Psoas muscle (tissue), 8 donors: ENCODE results near the gene PLEKHH2. TPM values are rescaled to one million over a fixed set of nuclear protein-coding genes. Genes with fewer than 3 reads are reported as not detected.
"Not testable (repeated sequence)": the region's sequence is repeated elsewhere in the genome, so short reads cannot be mapped to it uniquely, and the experiment has no call there.

ENCODE experiments used
- ATAC-seq, 4 donors: fragments of 200-7000 bp; cut with Tn5 transposase; one replicate each; pipeline ENCODE4 v1.9.1; 2020; ENCODE audit warnings: moderate library complexity in 3 of 4, mild to moderate bottlenecking in 2 of 4
- DNase-seq, 2 donors: peaks; one replicate each; pipeline ENCODE4 v3.0.0-alpha.2; 2020
- H3K27ac ChIP-seq: fragments of 200-600 bp; one replicate; pipeline ENCODE4 v1.8.0; 2022
- H3K27me3 ChIP-seq, 3 donors: fragments of 200-600 bp in 1 of 3; one replicate each; pipeline versions ENCODE4 v1.6.1 to v1.8.0; 2013 to 2022; ENCODE audit warnings: low read length in 2 of 3, mild to moderate bottlenecking in 2 of 3, moderate library complexity in 1 of 3; ENCODE audit not compliant: insufficient read depth in 3 of 3
- H3K36me3 ChIP-seq, 2 donors: fragments of 200-600 bp in 1 of 2; one replicate each; pipeline versions ENCODE4 v1.6.1 to v1.8.0; 2013 to 2022; ENCODE audit warnings: low read depth in 1 of 2, mild to moderate bottlenecking in 1 of 2, moderate library complexity in 1 of 2; ENCODE audit not compliant: insufficient read depth in 1 of 2
- H3K4me1 ChIP-seq: fragments of 200-600 bp; one replicate; pipeline ENCODE4 v1.8.0; 2022
- H3K4me3 ChIP-seq: fragments of 200-600 bp; one replicate; pipeline ENCODE4 v1.8.0; 2022; ENCODE audit warnings: mild to moderate bottlenecking
- H3K9me3 ChIP-seq: fragments of 200-600 bp; one replicate; pipeline ENCODE4 v1.8.0; 2022
- WGBS, 3 donors: extraction: QIAGEN DNeasy Blood & Tissue Kit; methylation state at CpG; one replicate each; pipeline versions ENCODE4 v1.1.6 to v1.1.7; 2013; 5-methylcytosine and 5-hydroxymethylcytosine counted together
- intact Hi-C, 2 donors: fragments of 100-400 bp; cut with DNase I; formaldehyde crosslinking; loops; one replicate each; pipeline versions ENCODE4 v1.11.0 to v1.14.2; 2022
- polyA plus RNA-seq, 3 donors: library from polyadenylated mRNA; stranded (reverse); fragments of 200-250 nt; gene quantifications; one replicate each; pipeline ENCODE4 v1.2.3, GENCODE V29; 2013
- total RNA-seq, 4 donors: library from RNA; stranded (reverse); fragmentation: NEBNext Ultra II Directional in 2 of 4; extraction: Animal tissue kit (Norgen Biotek cat#: 25700) in 2 of 4; gene quantifications; one replicate each; pipeline versions ENCODE4 v1.2.1 to v1.2.4, GENCODE V29; 2021 to 2023
- TF ChIP-seq, protein P1 (sequence below): fragments of 200-600 bp; IDR thresholded peaks from one replicate; pipeline ENCODE4 v1.8.0; 2022; ENCODE audit warnings: antibody characterized with exemption
- donor health status: healthy with polysubstance abuse.
- donor health status: DM: no; HTN: no; CAD: no; lungs with moderate emphysema.
- donor health status: Bipolar disorder and iron deficiency.
- donor health status: healthy.
- donor health status: DM: yes; HTN: yes; CAD: no.
- donor health status: DM: no; HTN: no; CAD: no.
- donor health status: DM: no; HTN: no; CAD: no.
- donor health status: DM: yes; HTN: yes; CAD: no.

PLEKHH2 gene
- total and polyA plus RNA-seq, 7 donors, result 0.14 to 2.2 (median 0.38) TPM

DNA sequence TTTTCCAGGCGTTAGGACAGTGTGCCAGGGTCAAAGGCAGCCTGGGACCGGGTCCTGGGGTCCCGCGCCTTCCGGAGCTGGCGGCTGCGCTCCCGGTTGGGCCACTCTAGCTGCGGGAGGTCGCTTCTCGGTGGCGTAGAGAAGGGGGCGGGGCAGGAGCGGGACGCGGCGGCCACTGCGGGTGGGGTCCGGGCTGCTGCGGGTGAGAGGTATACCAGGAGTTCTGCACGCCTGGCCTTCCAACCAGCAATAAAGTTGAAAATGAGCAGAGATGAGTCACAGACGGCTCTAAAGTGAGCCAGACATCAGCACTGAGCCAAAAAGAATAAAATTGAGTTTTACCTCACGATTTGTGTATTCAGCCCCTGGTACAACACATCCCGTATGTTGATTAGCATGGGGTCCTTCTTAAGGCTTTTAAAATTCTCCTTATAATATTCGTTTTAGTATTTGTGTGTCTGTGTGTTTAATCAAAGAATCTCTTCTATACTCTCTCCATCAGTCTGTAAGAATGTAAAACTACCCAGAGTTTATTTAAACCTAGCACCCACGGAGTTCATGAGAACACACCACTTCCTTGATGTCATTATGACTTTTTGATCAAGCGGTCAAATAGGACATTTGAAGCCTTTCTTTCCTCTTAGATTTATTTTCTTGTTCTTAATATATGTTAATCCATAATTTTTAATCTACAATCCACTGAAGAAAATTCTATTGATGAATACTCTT lies 39.4 kb downstream of the PLEKHH2 start, which contains the start of gene C1GALT1C1L:
C1GALT1C1L (minus strand) TSS at position 108 of the 729 bp plus-strand sequence; CDS start at position 1, 107 bp downstream.
- peak; percentile 56 to 79 for DNase-seq
- no peak within 1 kb of the TSS for H3K27ac ChIP-seq

DNA sequence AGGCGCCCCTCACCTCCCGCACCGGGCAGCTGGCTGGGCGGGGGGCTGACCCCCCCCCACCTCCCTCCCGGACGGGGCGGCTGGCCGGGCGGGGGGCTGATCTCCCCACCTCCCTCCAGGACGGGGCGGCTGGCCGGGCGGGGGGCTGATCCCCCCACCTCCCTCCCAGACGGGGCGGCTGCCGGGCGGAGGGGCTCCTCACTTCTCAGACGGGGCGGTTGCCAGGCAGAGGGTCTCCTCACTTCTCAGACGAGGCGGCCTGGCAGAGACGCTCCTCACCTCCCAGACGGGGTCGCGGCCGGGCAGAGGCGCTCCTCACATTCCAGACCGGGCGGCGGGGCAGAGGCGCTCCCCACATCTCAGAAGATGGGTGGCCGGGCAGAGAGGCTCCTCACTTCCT lies 40.7 kb downstream of the PLEKHH2 start:
- H3K4me1 ChIP-seq, H3K27me3 ChIP-seq, intact Hi-C loops, H3K9me3 ChIP-seq, H3K36me3 ChIP-seq, DNase-seq, H3K27ac ChIP-seq, ATAC-seq, H3K4me3 ChIP-seq: not testable (repeated sequence)
- 93 to 100% (median 99%) methylated on average over 3 to 32 of the region's 32 CpGs for WGBS, 3 donors

More for the DNA sequence above, 39.4 kb downstream of the PLEKHH2 start, which contains the start of gene C1GALT1C1L:
- no peaks in the 10 kb centered on the region for H3K4me1 ChIP-seq
- WGBS, 3 donors, result 6 to 13% (median 11%) methylated on average over 27 of the region's 27 CpGs
- peak within 1 kb of the TSS; percentile 64 for H3K4me3 ChIP-seq
- peak; percentile 44 to 86 (median 67) for ATAC-seq
- no peaks in the 10 kb centered on the region for H3K27me3 ChIP-seq
- no peaks in the 10 kb centered on the region for H3K9me3 ChIP-seq
- intact Hi-C loops, result no loop called here
- TF ChIP-seq, protein P1, sequence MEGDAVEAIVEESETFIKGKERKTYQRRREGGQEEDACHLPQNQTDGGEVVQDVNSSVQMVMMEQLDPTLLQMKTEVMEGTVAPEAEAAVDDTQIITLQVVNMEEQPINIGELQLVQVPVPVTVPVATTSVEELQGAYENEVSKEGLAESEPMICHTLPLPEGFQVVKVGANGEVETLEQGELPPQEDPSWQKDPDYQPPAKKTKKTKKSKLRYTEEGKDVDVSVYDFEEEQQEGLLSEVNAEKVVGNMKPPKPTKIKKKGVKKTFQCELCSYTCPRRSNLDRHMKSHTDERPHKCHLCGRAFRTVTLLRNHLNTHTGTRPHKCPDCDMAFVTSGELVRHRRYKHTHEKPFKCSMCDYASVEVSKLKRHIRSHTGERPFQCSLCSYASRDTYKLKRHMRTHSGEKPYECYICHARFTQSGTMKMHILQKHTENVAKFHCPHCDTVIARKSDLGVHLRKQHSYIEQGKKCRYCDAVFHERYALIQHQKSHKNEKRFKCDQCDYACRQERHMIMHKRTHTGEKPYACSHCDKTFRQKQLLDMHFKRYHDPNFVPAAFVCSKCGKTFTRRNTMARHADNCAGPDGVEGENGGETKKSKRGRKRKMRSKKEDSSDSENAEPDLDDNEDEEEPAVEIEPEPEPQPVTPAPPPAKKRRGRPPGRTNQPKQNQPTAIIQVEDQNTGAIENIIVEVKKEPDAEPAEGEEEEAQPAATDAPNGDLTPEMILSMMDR, result no peak
- H3K36me3 ChIP-seq, result no peaks in the 10 kb centered on the region

GRCh38 chr2:43685357-43685756 lies 48.3 kb downstream of the PLEKHH2 start:
- no peak overlapping the region for H3K4me3 ChIP-seq
- TF ChIP-seq, protein P1, result no peak
- H3K36me3 ChIP-seq, result no peaks in the 10 kb centered on the region
- WGBS, 3 donors, result 68 to 79% (median 70%) methylated on average over 5 of the region's 5 CpGs
- no peak overlapping the region for H3K27ac ChIP-seq
- H3K4me1 ChIP-seq, result no peaks in the 10 kb centered on the region
- no peaks in the 10 kb centered on the region for H3K9me3 ChIP-seq
- ATAC-seq (no peak), DNase-seq (no peak)
- intact Hi-C loops, result no loop called here
- peaks cover 0 to 2% (median 0%) of the 10 kb centered on the region in 3 donors for H3K27me3 ChIP-seq

- H3K9me3 ChIP-seq, result no peaks in the 10 kb centered on the region
- no peak overlapping the region for H3K27ac ChIP-seq
- TF ChIP-seq, protein P1, result no peak
- ATAC-seq, result no peak
- H3K4me1 ChIP-seq, result no peaks in the 10 kb centered on the region
- H3K36me3 ChIP-seq, result no peaks in the 10 kb centered on the region
- no peak for DNase-seq
- H3K27me3 ChIP-seq, result peaks cover 0 to 2% (median 0%) of the 10 kb centered on the region in 3 donors
- intact Hi-C loops, result no loop called here
- 68 to 79% (median 72%) methylated on average over 2 of the region's 2 CpGs for WGBS, 3 donors
- H3K4me3 ChIP-seq, result no peak overlapping the region
Observed at GRCh38 chr2:43689999-43690398, 52.9 kb downstream of the PLEKHH2 start.

DNA sequence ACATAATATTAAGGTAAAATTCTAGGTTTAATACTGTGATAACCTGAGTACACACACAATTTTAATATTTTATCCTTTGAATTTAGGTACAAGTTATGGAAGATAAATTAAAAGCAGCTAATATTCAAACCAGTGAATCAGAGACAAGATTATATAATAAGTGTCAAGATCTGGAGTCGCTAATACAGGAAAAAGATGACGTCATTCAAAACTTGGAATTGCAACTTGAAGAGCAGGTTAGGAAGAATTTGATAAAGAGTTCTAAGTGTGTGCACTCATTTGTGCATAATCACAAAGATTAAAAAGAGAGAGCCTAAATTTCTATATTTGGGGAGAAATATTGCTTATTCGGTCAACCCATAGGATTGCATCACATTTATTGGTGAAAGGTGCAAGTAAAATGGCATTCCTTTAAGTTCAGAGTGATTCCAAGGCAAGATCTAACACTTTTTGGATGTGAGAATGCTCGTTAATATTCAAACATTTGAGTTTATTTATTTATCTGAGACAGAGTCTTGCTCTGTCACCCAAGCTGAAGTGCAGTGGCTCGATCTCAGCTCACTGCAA lies 55.5 kb downstream of the PLEKHH2 start:
- no peaks in the 10 kb centered on the region for H3K36me3 ChIP-seq
- WGBS, 3 donors, result 88 to 92% (median 91%) methylated on average over 5 of the region's 5 CpGs
- peaks cover 0 to 2% (median 0%) of the 10 kb centered on the region in 3 donors for H3K27me3 ChIP-seq
- no peak for ATAC-seq
- no peak for DNase-seq
- no peak overlapping the region for H3K4me3 ChIP-seq
- no peaks in the 10 kb centered on the region for H3K4me1 ChIP-seq
- intact Hi-C loops, result no loop called here
- H3K27ac ChIP-seq, result no peak overlapping the region
- H3K9me3 ChIP-seq, result no peaks in the 10 kb centered on the region
- TF ChIP-seq, protein P1, result no peak

DNA sequence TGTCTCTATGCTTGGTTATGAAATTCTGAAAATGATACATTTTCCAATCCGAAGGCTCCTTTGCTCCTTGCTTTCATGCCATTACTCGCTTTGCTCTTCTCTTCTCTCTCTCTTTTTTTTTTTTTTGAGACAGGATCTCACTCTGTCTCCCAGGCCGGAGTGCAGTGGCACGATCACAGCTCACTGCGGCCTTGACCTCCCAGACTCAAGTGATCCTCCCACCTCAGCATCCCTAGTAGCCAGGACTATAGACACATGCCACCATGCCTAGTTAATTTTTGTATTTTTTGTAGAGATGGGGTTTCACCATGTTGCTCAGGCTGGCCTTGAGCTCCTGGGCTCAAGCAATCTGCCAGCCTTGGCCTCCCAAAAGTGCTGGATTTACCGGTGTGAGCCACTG lies 61.1 kb downstream of the PLEKHH2 start:
- H3K9me3 ChIP-seq, DNase-seq, H3K4me3 ChIP-seq, H3K4me1 ChIP-seq, H3K36me3 ChIP-seq, H3K27me3 ChIP-seq, ATAC-seq, H3K27ac ChIP-seq, intact Hi-C loops: not testable (repeated sequence)
- WGBS, 3 donors, result 83 to 94% (median 90%) methylated on average over 6 of the region's 6 CpGs
